ENCODE data around the gene VWA1. TPM values are rescaled to one million over a fixed set of nuclear protein-coding genes. Genes with fewer than 3 reads are reported as not detected.

Gene VWA1
- total and polyA plus RNA-seq, 4 donors, result 18.3 to 81.3 (median 32.2) TPM

- H3K27ac ChIP-seq (ENCODE audit: low read depth in 1 of 2, low read length in 2 of 2), result no peak overlapping the region
- no peak overlapping the region for H3K4me3 ChIP-seq (ENCODE audit: low read depth in 1 of 3, low read length in 3 of 3)
- no peak for DNase-seq (ENCODE audit: low spot score)
- 96% methylated on average over 18 of the region's 18 CpGs for WGBS
- TF ChIP-seq EGR1 (IDR thresholded peaks at IDR 0.05; ENCODE audit: low read depth in 2 of 2), result no peak
- TF ChIP-seq, protein P1, sequence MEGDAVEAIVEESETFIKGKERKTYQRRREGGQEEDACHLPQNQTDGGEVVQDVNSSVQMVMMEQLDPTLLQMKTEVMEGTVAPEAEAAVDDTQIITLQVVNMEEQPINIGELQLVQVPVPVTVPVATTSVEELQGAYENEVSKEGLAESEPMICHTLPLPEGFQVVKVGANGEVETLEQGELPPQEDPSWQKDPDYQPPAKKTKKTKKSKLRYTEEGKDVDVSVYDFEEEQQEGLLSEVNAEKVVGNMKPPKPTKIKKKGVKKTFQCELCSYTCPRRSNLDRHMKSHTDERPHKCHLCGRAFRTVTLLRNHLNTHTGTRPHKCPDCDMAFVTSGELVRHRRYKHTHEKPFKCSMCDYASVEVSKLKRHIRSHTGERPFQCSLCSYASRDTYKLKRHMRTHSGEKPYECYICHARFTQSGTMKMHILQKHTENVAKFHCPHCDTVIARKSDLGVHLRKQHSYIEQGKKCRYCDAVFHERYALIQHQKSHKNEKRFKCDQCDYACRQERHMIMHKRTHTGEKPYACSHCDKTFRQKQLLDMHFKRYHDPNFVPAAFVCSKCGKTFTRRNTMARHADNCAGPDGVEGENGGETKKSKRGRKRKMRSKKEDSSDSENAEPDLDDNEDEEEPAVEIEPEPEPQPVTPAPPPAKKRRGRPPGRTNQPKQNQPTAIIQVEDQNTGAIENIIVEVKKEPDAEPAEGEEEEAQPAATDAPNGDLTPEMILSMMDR (IDR thresholded peaks at IDR 0.05; ENCODE audit: low read depth, low read length, missing input control), result no peak
- TF ChIP-seq, protein P2, sequence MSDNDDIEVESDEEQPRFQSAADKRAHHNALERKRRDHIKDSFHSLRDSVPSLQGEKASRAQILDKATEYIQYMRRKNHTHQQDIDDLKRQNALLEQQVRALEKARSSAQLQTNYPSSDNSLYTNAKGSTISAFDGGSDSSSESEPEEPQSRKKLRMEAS (IDR thresholded peaks at IDR 0.05), result no peak
- no peak for TF ChIP-seq SP1 (IDR thresholded peaks at IDR 0.05)
- no peak for TF ChIP-seq NR2F2 (IDR thresholded peaks at IDR 0.05)
- no peak for TF ChIP-seq TAF1 (conservative IDR thresholded peaks at IDR 0.05)
- TF ChIP-seq, protein P3, sequence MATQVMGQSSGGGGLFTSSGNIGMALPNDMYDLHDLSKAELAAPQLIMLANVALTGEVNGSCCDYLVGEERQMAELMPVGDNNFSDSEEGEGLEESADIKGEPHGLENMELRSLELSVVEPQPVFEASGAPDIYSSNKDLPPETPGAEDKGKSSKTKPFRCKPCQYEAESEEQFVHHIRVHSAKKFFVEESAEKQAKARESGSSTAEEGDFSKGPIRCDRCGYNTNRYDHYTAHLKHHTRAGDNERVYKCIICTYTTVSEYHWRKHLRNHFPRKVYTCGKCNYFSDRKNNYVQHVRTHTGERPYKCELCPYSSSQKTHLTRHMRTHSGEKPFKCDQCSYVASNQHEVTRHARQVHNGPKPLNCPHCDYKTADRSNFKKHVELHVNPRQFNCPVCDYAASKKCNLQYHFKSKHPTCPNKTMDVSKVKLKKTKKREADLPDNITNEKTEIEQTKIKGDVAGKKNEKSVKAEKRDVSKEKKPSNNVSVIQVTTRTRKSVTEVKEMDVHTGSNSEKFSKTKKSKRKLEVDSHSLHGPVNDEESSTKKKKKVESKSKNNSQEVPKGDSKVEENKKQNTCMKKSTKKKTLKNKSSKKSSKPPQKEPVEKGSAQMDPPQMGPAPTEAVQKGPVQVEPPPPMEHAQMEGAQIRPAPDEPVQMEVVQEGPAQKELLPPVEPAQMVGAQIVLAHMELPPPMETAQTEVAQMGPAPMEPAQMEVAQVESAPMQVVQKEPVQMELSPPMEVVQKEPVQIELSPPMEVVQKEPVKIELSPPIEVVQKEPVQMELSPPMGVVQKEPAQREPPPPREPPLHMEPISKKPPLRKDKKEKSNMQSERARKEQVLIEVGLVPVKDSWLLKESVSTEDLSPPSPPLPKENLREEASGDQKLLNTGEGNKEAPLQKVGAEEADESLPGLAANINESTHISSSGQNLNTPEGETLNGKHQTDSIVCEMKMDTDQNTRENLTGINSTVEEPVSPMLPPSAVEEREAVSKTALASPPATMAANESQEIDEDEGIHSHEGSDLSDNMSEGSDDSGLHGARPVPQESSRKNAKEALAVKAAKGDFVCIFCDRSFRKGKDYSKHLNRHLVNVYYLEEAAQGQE (IDR thresholded peaks at IDR 0.05), result no peak
- no peak for TF ChIP-seq YY1 (IDR thresholded peaks at IDR 0.05)
- TF ChIP-seq, protein P4, sequence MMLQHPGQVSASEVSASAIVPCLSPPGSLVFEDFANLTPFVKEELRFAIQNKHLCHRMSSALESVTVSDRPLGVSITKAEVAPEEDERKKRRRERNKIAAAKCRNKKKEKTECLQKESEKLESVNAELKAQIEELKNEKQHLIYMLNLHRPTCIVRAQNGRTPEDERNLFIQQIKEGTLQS (IDR thresholded peaks at IDR 0.05), result no peak
- TF ChIP-seq JUND (IDR thresholded peaks at IDR 0.05), result no peak
- no peak for TF ChIP-seq FOXA1 (IDR thresholded peaks at IDR 0.05)
- no peak for TF ChIP-seq HNF4G (IDR thresholded peaks at IDR 0.05)
- no peak for TF ChIP-seq RXRA (IDR thresholded peaks at IDR 0.05)
- TF ChIP-seq ZBTB33 (IDR thresholded peaks at IDR 0.05), result no peak
- no peak for TF ChIP-seq GABPA (IDR thresholded peaks at IDR 0.05 in 1 of 2, conservative IDR thresholded peaks at IDR 0.05 in 1 of 2)
- no peak for TF ChIP-seq HNF4A (conservative IDR thresholded peaks at IDR 0.05)
- no peak for TF ChIP-seq RAD21 (IDR thresholded peaks at IDR 0.05)
- TF ChIP-seq FOXA2 (IDR thresholded peaks at IDR 0.05), result no peak
- H3K4me1 ChIP-seq (ENCODE audit: control insufficient read depth in 4 of 4, insufficient read depth in 4 of 4, low read length in 3 of 4), result peaks cover 3 to 12% (median 5%) of the 10 kb centered on the region in 4 donors
- H3K27me3 ChIP-seq (ENCODE audit: control insufficient read depth in 4 of 4, insufficient read depth in 4 of 4, low read length in 3 of 4), result no peaks in the 10 kb centered on the region
- H3K9me3 ChIP-seq (ENCODE audit: control insufficient read depth in 4 of 4, low read length in 3 of 4), result no peaks in the 10 kb centered on the region
- peaks cover 17 to 45% (median 21%) of the 10 kb centered on the region in 4 donors for H3K36me3 ChIP-seq (ENCODE audit: control insufficient read depth in 4 of 4, insufficient read depth in 3 of 4, low read depth in 1 of 4, low read length in 3 of 4)
- no peak overlapping the region for H3K9ac ChIP-seq (ENCODE audit: low read depth in 1 of 2, low read length in 2 of 2)
Measured at GRCh38 chr1:1487701-1488100, 52.2 kb downstream of the VWA1 start.

Data from liver (tissue), 9 donors.